GM12892 (cell line): ENCODE data around the gene RTBDN.

ENCODE experiments used
- POLR2A ChIP-seq: IDR thresholded peaks from 2 replicates; pipeline ENCODE4 v1.6.1; 2011; ENCODE audit warnings: low read depth, low read length, control low read depth
- POLR2AphosphoS5 ChIP-seq: IDR thresholded peaks from 2 replicates; pipeline ENCODE4 v1.6.1; 2011; ENCODE audit warnings: low read depth, low read length, control low read depth

GRCh38 chr19:12834566-12834943, at the start of gene RTBDN:
- TF ChIP-seq POLR2AphosphoS5: no peak
- no peak for TF ChIP-seq POLR2A
